HepG2 (cell line): ENCODE results near the gene SLC5A6. TPM values are rescaled to one million over a fixed set of nuclear protein-coding genes. Genes with fewer than 3 reads are reported as not detected.

Experiments
- E2F2 ChIP-seq: sonication (generic); formaldehyde crosslinking; IDR thresholded peaks from 2 replicates; pipeline ENCODE4 v1.4.0; 2020; ENCODE audit warnings: missing genetic modification reagents, borderline replicate concordance
- FOXA1 ChIP-seq, 2 experiments: fragments of 450-650 bp in 1 of 2; sonication (generic) in 1 of 2; formaldehyde crosslinking in 1 of 2; IDR thresholded peaks; 2 replicates each; pipeline versions ENCODE4 v1.4.0 to v1.6.1; 2016 to 2020; ENCODE audit warnings: missing genetic modification reagents in 1 of 2
- FOXP4 ChIP-seq: sonication (generic); formaldehyde crosslinking; IDR thresholded peaks from 2 replicates; pipeline ENCODE4 v1.4.0; 2020; ENCODE audit warnings: missing genetic modification reagents
- HINFP ChIP-seq: sonication (generic); formaldehyde crosslinking; IDR thresholded peaks from 2 replicates; pipeline ENCODE4 v1.4.0; 2020; ENCODE audit warnings: low read depth, mild to moderate bottlenecking, missing genetic modification reagents
- HIVEP1 ChIP-seq: sonication (generic); formaldehyde crosslinking; IDR thresholded peaks from 2 replicates; pipeline ENCODE4 v1.4.0; 2020; ENCODE audit warnings: mild to moderate bottlenecking, missing genetic modification reagents
- MED1 ChIP-seq: sonication (generic); formaldehyde crosslinking; IDR thresholded peaks from 2 replicates; pipeline ENCODE4 v1.4.0; 2020; ENCODE audit warnings: missing genetic modification reagents
- MEIS2 ChIP-seq: sonication (generic); formaldehyde crosslinking; IDR thresholded peaks from 2 replicates; pipeline ENCODE4 v1.9.0; 2021; ENCODE audit warnings: mild to moderate bottlenecking, missing genetic modification reagents
- PHF5A ChIP-seq: IDR thresholded peaks from one replicate; pipeline ENCODE4 v1.6.1; 2018; ENCODE audit warnings: low read depth, missing genetic modification reagents; ENCODE audit not compliant: unreplicated experiment
- RAD21 ChIP-seq: fragments of 450-650 bp; formaldehyde crosslinking; IDR thresholded peaks from 2 replicates; pipeline ENCODE4 v1.5.0; 2020; ENCODE audit warnings: mild to moderate bottlenecking
- SNAPC4 ChIP-seq: sonication (generic); formaldehyde crosslinking; IDR thresholded peaks from 2 replicates; pipeline ENCODE4 v1.4.0; 2020; ENCODE audit warnings: mild to moderate bottlenecking, missing genetic modification reagents
- TFDP1 ChIP-seq: IDR thresholded peaks from 2 replicates; pipeline ENCODE4 v1.6.1; 2016; ENCODE audit warnings: missing compliant biosample characterization, missing genetic modification reagents, borderline replicate concordance
- ZBTB1 ChIP-seq: sonication (generic); formaldehyde crosslinking; IDR thresholded peaks from 2 replicates; pipeline ENCODE4 v1.4.0; 2020; ENCODE audit warnings: missing genetic modification reagents, borderline replicate concordance
- ZBTB3 ChIP-seq: sonication (generic); formaldehyde crosslinking; IDR thresholded peaks from 2 replicates; pipeline ENCODE4 v1.4.0; 2020; ENCODE audit warnings: low read depth, mild to moderate bottlenecking, moderate library complexity, missing genetic modification reagents, borderline replicate concordance
- ZFP36 ChIP-seq: fragments of 150-350 bp; IDR thresholded peaks from 2 replicates; pipeline ENCODE4 v1.6.1; 2018; ENCODE audit warnings: borderline replicate concordance, low read length, low read depth; ENCODE audit not compliant: partially characterized antibody
- ZNF335 ChIP-seq: sonication (generic); formaldehyde crosslinking; IDR thresholded peaks from 2 replicates; pipeline ENCODE4 v1.4.0; 2020; ENCODE audit warnings: missing genetic modification reagents
- ZNF766 ChIP-seq: sonication (generic); formaldehyde crosslinking; IDR thresholded peaks from 2 replicates; pipeline ENCODE4 v1.5.0; 2020; ENCODE audit warnings: missing genetic modification reagents, borderline replicate concordance
- polyA plus RNA-seq, 8 experiments: library from polyadenylated mRNA; depleted of rRNA in 3 of 8; stranded (reverse) in 7 of 8; unstranded in 1 of 8; fragments of >200 nt; fragmentation: Illumina TruSeq in 4 of 8; extraction: Trizol in 4 of 8; gene quantifications; 2 replicates each; pipeline versions ENCODE4 v1.2.1 to v1.2.3, GENCODE V29; 2011 to 2016; ENCODE audit warnings: low read depth in 4 of 8, missing spikeins in 1 of 8, mixed read lengths in 1 of 8; ENCODE audit not compliant: insufficient read depth in 1 of 8
- total RNA-seq, 5 experiments: library from RNA; depleted of rRNA; stranded (reverse); fragments of >200 nt; fragmentation: Illumina TruSeq; extraction: Trizol; gene quantifications; 2 replicates each; pipeline ENCODE4 v1.2.3, GENCODE V29; 2016; ENCODE audit warnings: low read depth in 1 of 5

The SLC5A6 gene
- total and polyA plus RNA-seq, 2 of the 13 experiments (the other 11 are each of a cell fraction or from before 2014, with no cell fraction given) = 135 to 417 TPM

- TF ChIP-seq HIVEP1 (CRISPR knock-in tag) = peak; percentile 65; the same call in 1 of the 2 replicates
- no peak for TF ChIP-seq FOXA1 (IDR thresholded peaks at IDR 0.05)
- TF ChIP-seq FOXA1 (CRISPR knock-in tag; IDR thresholded peaks at IDR 0.05) = peak; percentile 74; the same call in 1 of the 2 replicates
- peak; percentile 26; the same call in 1 of the 2 replicates for TF ChIP-seq TFDP1
- peak; percentile 37; the same call in 1 of the 2 replicates for TF ChIP-seq RAD21 (CRISPR knock-in tag)
- peak; percentile 58; the same call in 1 of the 2 replicates for TF ChIP-seq MEIS2 (CRISPR knock-in tag)
- TF ChIP-seq ZBTB3 (CRISPR knock-in tag) = no peak
- peak; percentile 99 for TF ChIP-seq FOXP4 (CRISPR knock-in tag)
- TF ChIP-seq ZBTB1 (CRISPR knock-in tag) = no peak
- TF ChIP-seq ZNF335 (CRISPR knock-in tag) = no peak
- TF ChIP-seq PHF5A (CRISPR knock-in tag) = no peak
- TF ChIP-seq ZNF766 (CRISPR knock-in tag) = peak; percentile 25; the same call in 1 of the 2 replicates
- TF ChIP-seq SNAPC4 (CRISPR knock-in tag) = no peak
- TF ChIP-seq ZFP36 = no peak
- TF ChIP-seq HINFP (CRISPR knock-in tag) = 0 out of 2 replicates have a peak, but pooled peaks have one; percentile 37
- TF ChIP-seq MED1 (CRISPR knock-in tag) = peak; percentile 100
- no peak for TF ChIP-seq E2F2 (CRISPR knock-in tag)
These were observed 34.4 kb downstream of the SLC5A6 start (continued) for GRCh38 chr2:27177441-27178351.
